NCI-H226 (cell line): ENCODE data around the gene TRAF4.
"Not testable (repeated sequence)": the region's sequence is repeated elsewhere in the genome, so short reads cannot be mapped to it uniquely, and the experiment has no call there.

Experiments used
- DNase-seq: peaks from one replicate; pipeline ENCODE4 v3.0.0-alpha.2; 2015

The TRAF4 gene

GRCh38 chr17:28749516-28750177 is 5.8 kb downstream of the TRAF4 start:
- DNase-seq = no peak

- DNase-seq = peak; percentile 72
Measured at GRCh38 chr17:28750178-28751047, 6.6 kb downstream of the TRAF4 start.

- no peak for DNase-seq
Measured at GRCh38 chr17:28751600-28752366, 8.0 kb downstream of the TRAF4 start.

- DNase-seq = no peak
Measured at GRCh38 chr17:28755486-28755885, 11.7 kb downstream of the TRAF4 start.

- no peak for DNase-seq
Measured at GRCh38 chr17:28756049-28756804, 12.4 kb downstream of the TRAF4 start.

- DNase-seq = no peak
Measured at GRCh38 chr17:28758411-28759121, 14.8 kb downstream of the TRAF4 start.

- no peak for DNase-seq
Measured at GRCh38 chr17:28759256-28759865, 15.6 kb downstream of the TRAF4 start.

GRCh38 chr17:28760601-28761562 is 17.1 kb downstream of the TRAF4 start:
- no peak for DNase-seq

GRCh38 chr17:28763137-28763799 is 19.5 kb downstream of the TRAF4 start:
- DNase-seq = no peak

GRCh38 chr17:28763804-28764266 is 20.0 kb downstream of the TRAF4 start:
- DNase-seq = no peak

GRCh38 chr17:28765038-28765437 is 21.2 kb downstream of the TRAF4 start:
- DNase-seq = no peak

- no peak for DNase-seq
Measured at GRCh38 chr17:28773736-28774135, 29.9 kb downstream of the TRAF4 start.

GRCh38 chr17:28774206-28774605 is 30.4 kb downstream of the TRAF4 start:
- no peak for DNase-seq

- DNase-seq = no peak
Measured at GRCh38 chr17:28777178-28777577, 33.4 kb downstream of the TRAF4 start.

- not testable (repeated sequence) for DNase-seq
Measured at GRCh38 chr17:28779601-28780000, 35.8 kb downstream of the TRAF4 start.

- DNase-seq = no peak
Measured at GRCh38 chr17:28783161-28783560, 39.4 kb downstream of the TRAF4 start.

- no peak for DNase-seq
Measured at GRCh38 chr17:28788100-28788499, 44.3 kb downstream of the TRAF4 start.

- DNase-seq = no peak
Measured at GRCh38 chr17:28792877-28793661, 49.3 kb downstream of the TRAF4 start.
